DOHH2 (cell line): ENCODE data around the gene GALNT15.

Experiments used
- H3F3A ChIP-seq: fragments of 200-600 bp; sonication (generic), shearing (Covaris generic); 2 replicates; pipeline ENCODE4 v1.6.0; 2016; ENCODE audit warnings: antibody characterized with exemption, mild to moderate bottlenecking; ENCODE audit not compliant: control insufficient read depth, insufficient read depth
- H3K27ac ChIP-seq: fragments of 200-600 bp; sonication (generic); 2 replicates; pipeline ENCODE4 v1.5.1; 2014; ENCODE audit warnings: low read depth, mild to moderate bottlenecking, low read length, moderate library complexity
- H3K27me3 ChIP-seq: fragments of 200-600 bp; sonication (generic); 2 replicates; pipeline ENCODE4 v1.6.1; 2014; ENCODE audit warnings: mild to moderate bottlenecking, low read length, mixed read lengths; ENCODE audit not compliant: control insufficient read depth
- H3K36me3 ChIP-seq: fragments of 200-600 bp; sonication (generic); 2 replicates; pipeline ENCODE4 v1.6.1; 2014; ENCODE audit warnings: mild to moderate bottlenecking, low read length, moderate library complexity, mixed read lengths; ENCODE audit not compliant: control insufficient read depth
- H3K4me1 ChIP-seq: fragments of 200-600 bp; sonication (generic); 2 replicates; pipeline ENCODE4 v1.6.1; 2014; ENCODE audit warnings: mild to moderate bottlenecking, low read length, mixed read lengths; ENCODE audit not compliant: control insufficient read depth
- H3K4me2 ChIP-seq: fragments of 200-600 bp; sonication (generic); 2 replicates; pipeline ENCODE4 v1.6.0; 2014; ENCODE audit warnings: mild to moderate bottlenecking, low read length, moderate library complexity
- H3K4me3 ChIP-seq: fragments of 200-600 bp; sonication (generic); 2 replicates; pipeline ENCODE4 v1.5.1; 2014; ENCODE audit warnings: mild to moderate bottlenecking, low read length, mixed read lengths
- H3K79me2 ChIP-seq: fragments of 200-600 bp; sonication (generic); 2 replicates; pipeline ENCODE4 v1.6.1; 2014; ENCODE audit warnings: mild to moderate bottlenecking, low read length, mixed read lengths; ENCODE audit not compliant: control insufficient read depth
- H3K9me2 ChIP-seq: fragments of 200-600 bp; sonication (generic); replicated peaks from 2 replicates; pipeline ENCODE4 v1.6.1; 2014; ENCODE audit warnings: mild to moderate bottlenecking, low read length, mixed read lengths; ENCODE audit not compliant: control insufficient read depth
- H3K9me3 ChIP-seq: fragments of 200-600 bp; sonication (generic); 2 replicates; pipeline ENCODE4 v1.6.1; 2014; ENCODE audit warnings: antibody characterized with exemption, low read length, mixed read lengths; ENCODE audit not compliant: control insufficient read depth, insufficient read depth
- H4K20me1 ChIP-seq: fragments of 200-600 bp; sonication (generic); 2 replicates; pipeline ENCODE4 v1.6.0; 2014; ENCODE audit warnings: low read depth, mild to moderate bottlenecking, antibody characterized with exemption, low read length, moderate library complexity; ENCODE audit not compliant: control insufficient read depth, insufficient read depth
- CTCF ChIP-seq: fragments of 200-600 bp; sonication (generic); IDR thresholded peaks from one replicate; pipeline ENCODE4 v1.5.1; 2014; ENCODE audit warnings: antibody characterized with exemption, mild to moderate bottlenecking, low read depth, low read length; ENCODE audit not compliant: poor library complexity, severe bottlenecking
- EZH2phosphoT487 ChIP-seq: fragments of 200-600 bp; sonication (generic); IDR thresholded peaks from 2 replicates; pipeline ENCODE4 v1.6.1; 2017; ENCODE audit warnings: borderline replicate concordance, mild to moderate bottlenecking, antibody characterized with exemption, low read length, moderate library complexity, mixed read lengths

GALNT15 gene

GRCh38 chr3:16255326-16255725 is 80.8 kb downstream of the GALNT15 start:
- no peaks in the 10 kb centered on the region for H3F3A ChIP-seq
- no peak overlapping the region for H3K4me2 ChIP-seq
- H3K4me3 ChIP-seq = no peak overlapping the region
- peaks cover 2% of the 10 kb centered on the region; the same call in 1 of the 2 replicates for H3K27me3 ChIP-seq
- H3K79me2 ChIP-seq = no peaks in the 10 kb centered on the region
- no peaks in the 10 kb centered on the region for H4K20me1 ChIP-seq
- no peak for TF ChIP-seq EZH2phosphoT487
- TF ChIP-seq CTCF = no peak
- no peaks in the 10 kb centered on the region for H3K9me2 ChIP-seq
- H3K36me3 ChIP-seq = peaks cover 12% of the 10 kb centered on the region
- no peaks in the 10 kb centered on the region for H3K9me3 ChIP-seq
- peaks cover 21% of the 10 kb centered on the region for H3K4me1 ChIP-seq
- H3K27ac ChIP-seq = no peak overlapping the region

- no peaks in the 10 kb centered on the region for H3K9me2 ChIP-seq
- H3K36me3 ChIP-seq = peaks cover 16% of the 10 kb centered on the region
These were observed 81.2 kb downstream of the GALNT15 start for GRCh38 chr3:16255726-16256125.

GRCh38 chr3:16257309-16257708 is 82.8 kb downstream of the GALNT15 start:
- peaks cover 4% of the 10 kb centered on the region for H3K79me2 ChIP-seq
- no peak for TF ChIP-seq CTCF
- TF ChIP-seq EZH2phosphoT487 = no peak
- H4K20me1 ChIP-seq = no peaks in the 10 kb centered on the region
- H3K4me1 ChIP-seq = peaks cover 13% of the 10 kb centered on the region
- H3K27ac ChIP-seq = no peak overlapping the region
- H3K9me3 ChIP-seq = no peaks in the 10 kb centered on the region
- no peak overlapping the region for H3K4me2 ChIP-seq
- peaks cover 20% of the 10 kb centered on the region for H3K36me3 ChIP-seq
- no peak overlapping the region for H3K4me3 ChIP-seq
- no peaks in the 10 kb centered on the region for H3F3A ChIP-seq
- no peaks in the 10 kb centered on the region for H3K27me3 ChIP-seq
- no peaks in the 10 kb centered on the region for H3K9me2 ChIP-seq

More at GRCh38 chr3:16255726-16256125, 81.2 kb downstream of the GALNT15 start:
- Histone ChIP-seq H3K79me2 (no peaks in the 10 kb centered on the region), H3K4me1 (peaks cover 21% of the 10 kb centered on the region), H3K27me3 (no peaks in the 10 kb centered on the region), H3K4me3 (no peak overlapping the region), H3K9me3 (no peaks in the 10 kb centered on the region), H3K4me2 (no peak overlapping the region), H4K20me1 (no peaks in the 10 kb centered on the region), H3K27ac (no peak overlapping the region), H3F3A (no peaks in the 10 kb centered on the region)
- TF ChIP-seq CTCF (no peak), EZH2phosphoT487 (no peak)
